Nephron (organoid): ENCODE measurements around the gene IMMT.

ENCODE experiments used
- H3K27ac Mint-ChIP-seq, 3 experiments: 2 replicates each; pipeline ENCODE4 v1.8.0; 2020; ENCODE audit warnings: mixed read lengths in 3 of 3, mild to moderate bottlenecking in 2 of 3, moderate library complexity in 1 of 3
- H3K27me3 Mint-ChIP-seq: 2 replicates; pipeline ENCODE4 v1.8.0; 2021; ENCODE audit warnings: low read depth, mild to moderate bottlenecking, moderate library complexity, mixed read lengths
- H3K36me3 Mint-ChIP-seq: 2 replicates; pipeline ENCODE4 v1.8.0; 2020; ENCODE audit warnings: low read depth, mixed read lengths
- H3K4me1 Mint-ChIP-seq: 2 replicates; pipeline ENCODE4 v1.8.0; 2020; ENCODE audit warnings: mixed read lengths
- H3K4me3 Mint-ChIP-seq, 3 experiments: 2 replicates each; pipeline ENCODE4 v1.8.0; 2020; ENCODE audit warnings: mild to moderate bottlenecking in 3 of 3, mixed read lengths in 3 of 3, moderate library complexity in 2 of 3
- H3K9me3 Mint-ChIP-seq: 2 replicates; pipeline ENCODE4 v1.8.0; 2020; ENCODE audit warnings: mixed read lengths
- TF ChIP-seq, protein P1 (sequence below), 3 experiments: fragments of 200-600 bp; sonication (generic); IDR thresholded peaks; one replicate each; pipeline ENCODE4 v1.5.0; 2021; ENCODE audit warnings: antibody characterized with exemption in 3 of 3; ENCODE audit not compliant: unreplicated experiment in 3 of 3

The IMMT gene

DNA sequence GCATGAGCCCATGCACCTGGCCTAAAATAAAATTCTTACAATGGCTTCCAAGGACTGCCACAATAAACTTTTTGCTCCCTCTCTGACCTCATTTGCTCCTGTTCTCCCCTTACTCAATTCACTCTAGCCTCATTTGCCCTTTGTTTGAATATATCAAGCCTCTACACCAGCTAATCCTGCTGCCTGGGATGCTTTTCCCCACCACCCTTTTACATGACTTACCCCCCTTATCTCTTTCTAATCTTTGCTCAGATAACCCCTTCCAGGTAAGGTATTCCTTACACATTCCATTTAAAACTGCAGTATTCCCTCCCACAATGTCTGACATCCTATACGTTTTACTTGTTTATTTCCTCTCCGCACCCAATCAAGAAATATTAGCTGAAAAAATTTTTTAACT, 22.7 kb downstream of the IMMT start:
- Mint-ChIP-seq H3K9me3 (no peaks in the 10 kb centered on the region), H3K27me3 (no peaks in the 10 kb centered on the region), H3K4me1 (no peaks in the 10 kb centered on the region), H3K36me3 (peaks cover 65% of the 10 kb centered on the region), H3K4me3 (no peak overlapping the region), H3K27ac (no peak overlapping the region)
- TF ChIP-seq, protein P1, sequence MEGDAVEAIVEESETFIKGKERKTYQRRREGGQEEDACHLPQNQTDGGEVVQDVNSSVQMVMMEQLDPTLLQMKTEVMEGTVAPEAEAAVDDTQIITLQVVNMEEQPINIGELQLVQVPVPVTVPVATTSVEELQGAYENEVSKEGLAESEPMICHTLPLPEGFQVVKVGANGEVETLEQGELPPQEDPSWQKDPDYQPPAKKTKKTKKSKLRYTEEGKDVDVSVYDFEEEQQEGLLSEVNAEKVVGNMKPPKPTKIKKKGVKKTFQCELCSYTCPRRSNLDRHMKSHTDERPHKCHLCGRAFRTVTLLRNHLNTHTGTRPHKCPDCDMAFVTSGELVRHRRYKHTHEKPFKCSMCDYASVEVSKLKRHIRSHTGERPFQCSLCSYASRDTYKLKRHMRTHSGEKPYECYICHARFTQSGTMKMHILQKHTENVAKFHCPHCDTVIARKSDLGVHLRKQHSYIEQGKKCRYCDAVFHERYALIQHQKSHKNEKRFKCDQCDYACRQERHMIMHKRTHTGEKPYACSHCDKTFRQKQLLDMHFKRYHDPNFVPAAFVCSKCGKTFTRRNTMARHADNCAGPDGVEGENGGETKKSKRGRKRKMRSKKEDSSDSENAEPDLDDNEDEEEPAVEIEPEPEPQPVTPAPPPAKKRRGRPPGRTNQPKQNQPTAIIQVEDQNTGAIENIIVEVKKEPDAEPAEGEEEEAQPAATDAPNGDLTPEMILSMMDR (IDR thresholded peaks at IDR 0.05; ENCODE audit: unreplicated experiment in 3 of 3): no peak

DNA sequence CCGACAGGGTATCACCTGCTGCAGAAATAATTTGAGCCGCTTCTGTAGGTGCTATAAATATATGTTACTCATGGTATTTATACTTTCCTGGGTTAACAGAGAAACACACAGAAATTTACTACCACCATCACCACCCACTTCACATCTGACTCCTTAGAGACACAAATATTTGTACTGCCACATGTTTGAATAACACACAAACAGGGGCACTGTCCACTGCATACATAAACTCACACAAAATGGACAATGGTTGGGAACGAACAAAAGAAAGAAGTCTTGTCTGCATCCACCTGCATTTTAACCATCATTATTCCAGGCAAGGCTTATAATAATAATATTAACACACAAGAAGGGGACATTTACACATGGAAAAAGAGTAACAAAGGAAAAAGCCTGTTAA, 24.0 kb downstream of the IMMT start:
- Mint-ChIP-seq H3K27me3 (no peaks in the 10 kb centered on the region), H3K36me3 (peaks cover 58% of the 10 kb centered on the region), H3K4me1 (no peaks in the 10 kb centered on the region), H3K27ac (no peak overlapping the region), H3K9me3 (no peaks in the 10 kb centered on the region), H3K4me3 (no peak overlapping the region)
- TF ChIP-seq, protein P1 (IDR thresholded peaks at IDR 0.05; ENCODE audit: unreplicated experiment in 3 of 3): no peak

DNA sequence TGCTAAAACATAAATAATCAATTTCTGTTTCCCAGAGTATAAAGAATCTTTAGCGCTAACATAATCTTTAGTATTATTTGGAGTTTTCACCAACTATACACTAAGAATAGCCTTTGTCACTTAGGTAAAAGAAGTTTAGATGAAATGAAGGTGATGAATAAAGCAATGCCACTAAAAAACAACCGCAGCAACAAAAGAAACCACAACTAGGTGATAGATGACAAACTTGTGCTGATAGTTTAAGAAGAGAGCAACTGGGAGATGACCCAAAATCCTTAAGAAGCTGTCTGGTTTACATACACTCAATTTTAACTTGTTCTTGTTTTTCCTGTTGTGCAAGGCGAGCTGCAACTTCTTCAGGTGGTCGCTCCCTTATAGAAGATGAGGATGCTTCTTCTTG, 24.8 kb downstream of the IMMT start:
- TF ChIP-seq, protein P1 (IDR thresholded peaks at IDR 0.05; ENCODE audit: unreplicated experiment in 3 of 3): no peak
- H3K36me3 Mint-ChIP-seq: peaks cover 54% of the 10 kb centered on the region
- no peak overlapping the region for H3K4me3 Mint-ChIP-seq
- H3K27me3 Mint-ChIP-seq: no peaks in the 10 kb centered on the region
- H3K27ac Mint-ChIP-seq: no peak overlapping the region
- H3K9me3 Mint-ChIP-seq: no peaks in the 10 kb centered on the region
- H3K4me1 Mint-ChIP-seq: no peaks in the 10 kb centered on the region

DNA sequence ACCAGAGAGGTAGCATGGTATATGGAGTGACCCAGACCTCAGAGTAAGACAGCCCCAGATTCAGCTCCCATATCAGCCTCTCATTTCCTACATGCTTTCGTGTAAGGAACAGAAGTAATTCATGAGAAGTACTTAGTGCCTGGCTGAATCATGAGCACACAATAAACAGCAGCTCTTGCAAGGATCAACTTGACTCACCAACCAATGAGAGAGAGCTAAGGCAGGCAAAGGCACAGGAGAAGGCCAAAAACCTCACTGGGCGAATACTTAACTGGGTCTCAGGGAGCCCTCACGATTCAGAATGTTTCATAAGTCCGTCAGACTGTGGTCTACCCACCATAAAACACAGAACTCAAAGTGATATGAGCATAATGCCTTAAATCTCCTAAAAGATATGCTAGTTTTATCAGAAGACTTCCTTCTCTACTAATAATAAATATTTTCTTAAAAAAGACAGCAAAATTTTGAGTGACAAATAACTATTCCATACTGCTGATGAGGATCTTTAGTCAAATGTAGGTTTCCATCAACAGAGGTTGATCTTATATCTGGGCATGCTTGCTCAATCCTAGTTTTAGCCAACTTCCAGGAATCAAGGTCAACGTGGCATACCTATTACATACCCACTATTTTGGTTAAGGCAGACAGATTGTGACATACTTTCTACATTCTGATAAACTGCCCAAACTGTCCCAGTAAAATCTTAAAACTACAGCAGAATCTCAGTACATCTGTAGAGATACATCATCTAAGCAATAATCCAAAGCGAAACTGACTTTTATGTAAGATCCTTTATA, 34.9 kb downstream of the IMMT start:
- Mint-ChIP-seq H3K9me3 (no peaks in the 10 kb centered on the region), H3K4me3 (no peak overlapping the region), H3K4me1 (no peaks in the 10 kb centered on the region), H3K36me3 (peaks cover 70% of the 10 kb centered on the region), H3K27me3 (no peaks in the 10 kb centered on the region), H3K27ac (no peak overlapping the region)
- TF ChIP-seq, protein P1 (IDR thresholded peaks at IDR 0.05; ENCODE audit: unreplicated experiment in 3 of 3): no peak

DNA sequence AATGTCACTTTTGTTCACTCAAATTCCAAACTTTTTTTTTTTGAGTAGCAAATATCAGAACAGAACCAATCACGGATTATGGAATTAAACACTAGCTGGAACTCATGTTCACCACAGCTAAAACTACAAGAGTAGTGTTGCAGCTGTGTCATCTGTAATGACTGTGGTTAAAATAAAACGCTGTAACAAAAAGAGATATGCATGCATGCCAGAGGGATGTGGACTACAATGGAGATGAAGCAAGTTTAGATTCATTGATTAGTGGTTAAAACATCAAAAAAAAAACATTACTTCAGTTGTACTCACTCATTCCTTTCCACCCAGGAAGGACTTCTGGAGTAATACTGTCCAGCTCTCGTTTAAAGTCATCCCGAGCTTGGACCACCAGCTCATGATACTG, 37.0 kb downstream of the IMMT start:
- Mint-ChIP-seq H3K36me3 (peaks cover 69% of the 10 kb centered on the region), H3K27ac (no peak overlapping the region), H3K27me3 (no peaks in the 10 kb centered on the region), H3K4me1 (no peaks in the 10 kb centered on the region), H3K4me3 (no peak overlapping the region), H3K9me3 (no peaks in the 10 kb centered on the region)
- TF ChIP-seq, protein P1 (IDR thresholded peaks at IDR 0.05; ENCODE audit: unreplicated experiment in 3 of 3): no peak

DNA sequence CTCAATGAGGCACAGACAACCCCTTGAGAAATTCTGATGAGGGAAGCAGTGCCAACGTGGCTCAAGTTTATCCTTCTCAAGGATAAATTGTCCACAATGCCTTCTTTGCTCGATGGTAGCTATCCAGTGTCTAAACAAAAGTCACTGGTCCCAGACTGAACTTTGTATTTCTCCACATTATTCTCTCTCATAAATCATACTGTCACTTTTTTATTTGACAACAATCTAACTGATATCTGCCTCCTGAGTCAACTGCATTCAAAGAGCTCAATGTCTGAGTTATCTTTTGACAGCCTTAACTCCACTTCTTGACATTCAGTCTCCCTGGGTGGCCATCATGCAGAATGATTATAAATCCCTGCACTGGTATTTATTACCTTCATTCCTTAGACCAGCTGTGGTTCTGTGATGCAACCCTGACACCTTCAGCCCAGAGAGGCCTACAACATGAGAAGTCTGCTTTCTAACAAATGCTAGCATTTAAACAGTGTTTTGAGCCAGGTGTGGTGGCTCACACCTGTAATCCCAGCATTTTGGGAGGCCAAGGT, 38.2 kb downstream of the IMMT start:
- H3K27me3 Mint-ChIP-seq: no peaks in the 10 kb centered on the region
- H3K9me3 Mint-ChIP-seq: no peaks in the 10 kb centered on the region

More for the DNA sequence above, 38.2 kb downstream of the IMMT start:
- Mint-ChIP-seq H3K27ac (no peak overlapping the region), H3K36me3 (peaks cover 66% of the 10 kb centered on the region), H3K4me3 (no peak overlapping the region), H3K4me1 (no peaks in the 10 kb centered on the region)
- TF ChIP-seq, protein P1 (IDR thresholded peaks at IDR 0.05; ENCODE audit: unreplicated experiment in 3 of 3): no peak
